Ishikawa (cell line): ENCODE measurements around the gene TJP1.

Experiments used
- CEBPB ChIP-seq: IDR thresholded peaks from 2 replicates; pipeline ENCODE4 v1.6.1; 2012
- CREB1 ChIP-seq: IDR thresholded peaks from 2 replicates; pipeline ENCODE4 v1.6.1; 2012; ENCODE audit warnings: low read depth
- EGR1 ChIP-seq: IDR thresholded peaks from 2 replicates; pipeline ENCODE4 v1.6.1; 2012
- EP300 ChIP-seq: IDR thresholded peaks from 2 replicates; pipeline ENCODE4 v1.6.1; 2012; ENCODE audit warnings: borderline replicate concordance
- FOXM1 ChIP-seq: IDR thresholded peaks from 2 replicates; pipeline ENCODE4 v1.6.1; 2012; ENCODE audit warnings: low read depth, borderline replicate concordance
- MAX ChIP-seq: IDR thresholded peaks from 2 replicates; pipeline ENCODE4 v1.6.1; 2012
- NFIC ChIP-seq: IDR thresholded peaks from 2 replicates; pipeline ENCODE4 v1.6.1; 2012
- RAD21 ChIP-seq: IDR thresholded peaks from 2 replicates; pipeline ENCODE4 v1.6.1; 2012; ENCODE audit warnings: low read depth
- REST ChIP-seq: IDR thresholded peaks from 2 replicates; pipeline ENCODE4 v1.6.1; 2012; ENCODE audit warnings: low read depth, mild to moderate bottlenecking
- TAF1 ChIP-seq: IDR thresholded peaks from 2 replicates; pipeline ENCODE4 v1.6.1; 2012; ENCODE audit warnings: low read depth, mild to moderate bottlenecking
- TCF12 ChIP-seq: IDR thresholded peaks from 2 replicates; pipeline ENCODE4 v1.6.1; 2012; ENCODE audit warnings: low read depth
- TEAD4 ChIP-seq: IDR thresholded peaks from 2 replicates; pipeline ENCODE4 v1.6.1; 2012
- USF1 ChIP-seq: IDR thresholded peaks from 2 replicates; pipeline ENCODE4 v1.6.1; 2012
- YY1 ChIP-seq: IDR thresholded peaks from 2 replicates; pipeline ENCODE4 v1.6.1; 2012; ENCODE audit warnings: low read depth
- ZBTB7A ChIP-seq: IDR thresholded peaks from 2 replicates; pipeline ENCODE4 v1.6.1; 2012; ENCODE audit warnings: low read depth

Gene TJP1

GRCh38 chr15:29759596-29759995 is 62.7 kb downstream of the TJP1 start:
- no peak for TF ChIP-seq RAD21
- no peak for TF ChIP-seq EGR1
- TF ChIP-seq YY1: no peak
- TF ChIP-seq CEBPB: no peak
- TF ChIP-seq CREB1: no peak

GRCh38 chr15:29756358-29757267 is 65.7 kb downstream of the TJP1 start:
- no peak for TF ChIP-seq MAX

- TF ChIP-seq ZBTB7A (no peak), MAX (no peak), CREB1 (no peak), TAF1 (no peak)
Measured at GRCh38 chr15:29753506-29753905, 68.8 kb downstream of the TJP1 start.

GRCh38 chr15:29750754-29751153 is 71.5 kb downstream of the TJP1 start:
- TF ChIP-seq CEBPB (no peak), TEAD4 (no peak), REST (no peak), USF1 (no peak), EGR1 (no peak), FOXM1 (no peak), TCF12 (no peak), NFIC (no peak), TAF1 (no peak), CREB1 (no peak), YY1 (no peak), ZBTB7A (no peak), RAD21 (no peak), EP300 (no peak), MAX (no peak)

GRCh38 chr15:29749365-29750086 is 72.7 kb downstream of the TJP1 start:
- TF ChIP-seq REST (peak; percentile 61; the same call in 1 of the 2 replicates), USF1 (no peak), CEBPB (peak; percentile 80)

GRCh38 chr15:29747837-29748417 is 74.3 kb downstream of the TJP1 start:
- TF ChIP-seq TAF1 (no peak), RAD21 (peak; percentile 42), TEAD4 (no peak)
